HEK293 (cell line): ENCODE data around the gene MTTP.

Experiments used
- CTCF ChIA-PET: fragments of 350-600 bp; formaldehyde crosslinking; extraction: SDS; loops from one replicate; lab custom pipeline; 2021; ENCODE audit warnings: antibody characterized with exemption; lab: Yijun Ruan, JAX
- POLR2A ChIA-PET: fragments of 300-600 bp; formaldehyde crosslinking; extraction: SDS; loops from one replicate; lab custom pipeline; 2020; ENCODE audit warnings: antibody characterized with exemption, inconsistent platforms; lab: Yijun Ruan, JAX
- H3K27ac ChIP-seq: fragments of 200-500 bp; sonication (Bioruptor generic); 2 replicates; pipeline ENCODE4 v1.5.1; 2014; ENCODE audit warnings: low read depth, low read length, control low read depth, inconsistent platforms; ENCODE audit errors: extremely low read depth
- H3K36me3 ChIP-seq, 2 experiments: fragments of 200-500 bp in 1 of 2; sonication (Bioruptor generic) in 1 of 2; 1 replicate in 1 of 2; 2 replicates in 1 of 2; pipeline ENCODE4 v1.5.1; 2014 to 2017; ENCODE audit warnings: inconsistent platforms in 2 of 2, low read length in 2 of 2; ENCODE audit not compliant: control insufficient read depth in 2 of 2, insufficient read depth in 1 of 2
- H3K4me1 ChIP-seq: fragments of 200-500 bp; sonication (Bioruptor generic); 2 replicates; pipeline ENCODE4 v1.5.1; 2014; ENCODE audit warnings: mild to moderate bottlenecking, low read length, inconsistent platforms; ENCODE audit not compliant: control insufficient read depth, insufficient read depth
- H3K4me3 ChIP-seq: 2 replicates; pipeline ENCODE4 v1.5.1; 2011; ENCODE audit warnings: low read depth, mild to moderate bottlenecking, control low read depth, low read length, moderate library complexity
- H3K9me3 ChIP-seq: fragments of 200-500 bp; sonication (Bioruptor generic); 2 replicates; pipeline ENCODE4 v1.5.1; 2014; ENCODE audit warnings: low read depth, low read length, inconsistent platforms; ENCODE audit not compliant: control insufficient read depth, insufficient read depth
- IKZF3 ChIP-seq: fragments of 450-650 bp; IDR thresholded peaks from 2 replicates; pipeline ENCODE4 v1.5.0; 2018; ENCODE audit warnings: missing biosample characterization, mild to moderate bottlenecking, missing genetic modification characterization, moderate library complexity
- KLF1 ChIP-seq: fragments of 450-650 bp; formaldehyde crosslinking; IDR thresholded peaks from 2 replicates; pipeline ENCODE4 v1.5.1; 2016; ENCODE audit warnings: missing biosample characterization, missing genetic modification characterization
- PATZ1 ChIP-seq: fragments of 450-650 bp; formaldehyde crosslinking; IDR thresholded peaks from 2 replicates; pipeline ENCODE4 v1.5.1; 2016; ENCODE audit warnings: missing biosample characterization, missing genetic modification characterization
- PRDM1 ChIP-seq: fragments of 450-650 bp; formaldehyde crosslinking; IDR thresholded peaks from 2 replicates; pipeline ENCODE4; 2016; ENCODE audit warnings: missing biosample characterization, missing genetic modification characterization
- PRDM10 ChIP-seq: fragments of 450-650 bp; formaldehyde crosslinking; IDR thresholded peaks from 2 replicates; pipeline ENCODE4 v1.5.1; 2016; ENCODE audit warnings: missing biosample characterization, missing genetic modification characterization
- SP3 ChIP-seq: fragments of 450-650 bp; formaldehyde crosslinking; IDR thresholded peaks from 2 replicates; pipeline ENCODE4 v1.5.1; 2016; ENCODE audit warnings: missing biosample characterization, missing genetic modification characterization
- TRIM28 ChIP-seq: IDR thresholded peaks from 2 replicates; pipeline ENCODE4 v1.6.1; 2011; ENCODE audit warnings: low read length, control low read depth, borderline replicate concordance
- YY1 ChIP-seq: fragments of 450-650 bp; formaldehyde crosslinking; IDR thresholded peaks from 2 replicates; pipeline ENCODE4 v1.5.1; 2018; ENCODE audit warnings: missing biosample characterization, missing genetic modification characterization
- ZBTB11 ChIP-seq: fragments of 450-650 bp; formaldehyde crosslinking; conservative IDR thresholded peaks from 2 replicates; pipeline ENCODE4 v1.5.1; 2016; ENCODE audit warnings: low read depth, missing biosample characterization, missing genetic modification characterization
- ZBTB17 ChIP-seq: fragments of 450-650 bp; formaldehyde crosslinking; IDR thresholded peaks from 2 replicates; pipeline ENCODE4 v1.5.1; 2016; ENCODE audit warnings: missing biosample characterization, missing genetic modification characterization
- ZBTB26 ChIP-seq: fragments of 450-650 bp; formaldehyde crosslinking; optimal IDR thresholded peaks from 2 replicates; pipeline ENCODE3; 2016; ENCODE audit warnings: missing biosample characterization, mild to moderate bottlenecking, missing genetic modification characterization
- ZIC2 ChIP-seq: fragments of 450-650 bp; formaldehyde crosslinking; IDR thresholded peaks from 2 replicates; pipeline ENCODE4 v1.5.1; 2016; ENCODE audit warnings: missing biosample characterization, missing genetic modification characterization
- ZNF2 ChIP-seq: fragments of 450-650 bp; formaldehyde crosslinking; IDR thresholded peaks from 2 replicates; pipeline ENCODE4 v1.5.1; 2016; ENCODE audit warnings: missing biosample characterization, missing genetic modification characterization
- ZNF221 ChIP-seq: fragments of 450-650 bp; formaldehyde crosslinking; IDR thresholded peaks from 2 replicates; pipeline ENCODE4 v1.5.1; 2017; ENCODE audit warnings: missing biosample characterization, missing genetic modification characterization, borderline replicate concordance
- ZNF223 ChIP-seq: fragments of 450-650 bp; formaldehyde crosslinking; IDR thresholded peaks from 2 replicates; pipeline ENCODE4 v1.5.1; 2016; ENCODE audit warnings: missing biosample characterization, missing genetic modification characterization
- ZNF26 ChIP-seq: fragments of 450-650 bp; formaldehyde crosslinking; IDR thresholded peaks from 2 replicates; pipeline ENCODE4 v1.5.1; 2016; ENCODE audit warnings: missing biosample characterization, missing genetic modification characterization
- ZNF335 ChIP-seq: fragments of 450-650 bp; formaldehyde crosslinking; conservative IDR thresholded peaks from 2 replicates; pipeline ENCODE4 v1.5.1; 2016; ENCODE audit warnings: missing biosample characterization, missing genetic modification characterization
- ZNF561 ChIP-seq: fragments of 450-650 bp; IDR thresholded peaks from 2 replicates; pipeline ENCODE4 v1.5.1; 2018; ENCODE audit warnings: missing biosample characterization, missing genetic modification characterization, borderline replicate concordance
- ZNF580 ChIP-seq: fragments of 450-650 bp; formaldehyde crosslinking; IDR thresholded peaks from 2 replicates; pipeline ENCODE4 v1.5.1; 2016; ENCODE audit warnings: missing biosample characterization, missing genetic modification characterization
- ZNF610 ChIP-seq: fragments of 450-650 bp; formaldehyde crosslinking; IDR thresholded peaks from 2 replicates; pipeline ENCODE4 v1.5.1; 2016; ENCODE audit warnings: missing biosample characterization, missing genetic modification characterization, borderline replicate concordance
- ZNF837 ChIP-seq: fragments of 450-650 bp; formaldehyde crosslinking; IDR thresholded peaks from 2 replicates; pipeline ENCODE4 v1.5.1; 2016; ENCODE audit warnings: missing biosample characterization, missing genetic modification characterization
- ZNF843 ChIP-seq: fragments of 450-650 bp; formaldehyde crosslinking; IDR thresholded peaks from 2 replicates; pipeline ENCODE4 v1.5.1; 2016; ENCODE audit warnings: missing biosample characterization, missing genetic modification characterization

The MTTP gene

GRCh38 chr4:99563310-99564186, 11.1 kb upstream of the MTTP start, which contains the start of gene TRMT10A:
TSS of gene TRMT10A (minus strand) at chr4:99564039. CDS start at chr4:99559338, 4,701 bp downstream.
- Histone ChIP-seq H3K4me3 (peak within 1 kb of the TSS; percentile 75), H3K9me3 (no peaks in the 10 kb centered on the region), H3K4me1 (no peaks in the 10 kb centered on the region), H3K36me3 (peaks cover 0 to 3% of the 10 kb centered on the region in 2 experiments; a peak in 1 of 3 replicates), H3K27ac (peak within 1 kb of the TSS; percentile 70)
- ChIA-PET POLR2A (interaction anchor here (1.0 to 1.5 kb wide), 6 partner anchors 24 to 387 kb away, joined by 3 to 8 read pairs (median 4); partner anchors contain the start of genes DNAJB14 and H2AZ1), CTCF (interaction anchor here (0.6 to 2.1 kb wide), 6 partner anchors 52 to 248 kb away, joined by 3 to 6 read pairs (median 4); no protein-coding TSS in a partner anchor)
- no peak for TF ChIP-seq ZNF837
- peak; percentile 72 for TF ChIP-seq ZNF335 (tag by site-specific recombination)
- TF ChIP-seq ZIC2: peak; percentile 77
- TF ChIP-seq SP3: peak; percentile 66
- no peak for TF ChIP-seq ZNF221 (tag by site-specific recombination)
- peak; percentile 47; the same call in 1 of the 2 replicates for TF ChIP-seq ZNF2
- peak; percentile 65 for TF ChIP-seq ZBTB17 (tag by site-specific recombination)
- peak; percentile 78 for TF ChIP-seq PATZ1 (tag by site-specific recombination)
- TF ChIP-seq TRIM28: peak; percentile 62; the same call in 1 of the 2 replicates
- TF ChIP-seq PRDM10 (tag by site-specific recombination): 0 out of 2 replicates have a peak, but pooled peaks have one; percentile 33
- peak; percentile 44; the same call in 1 of the 2 replicates for TF ChIP-seq ZNF580 (tag by site-specific recombination)
- peak; percentile 25; the same call in 1 of the 2 replicates for TF ChIP-seq KLF1 (tag by site-specific recombination)
- TF ChIP-seq ZNF610 (tag by site-specific recombination): no peak
- peak; percentile 17; the same call in 1 of the 2 replicates for TF ChIP-seq YY1 (tag by site-specific recombination)
- peak; percentile 92 for TF ChIP-seq ZBTB11 (tag by site-specific recombination)
- 0 out of 2 replicates have a peak, but pooled peaks have one; percentile 40 for TF ChIP-seq IKZF3 (tag by site-specific recombination)
- TF ChIP-seq ZNF561: peak; percentile 50; the same call in 1 of the 2 replicates
- TF ChIP-seq ZNF26 (tag by site-specific recombination): no peak
- no peak for TF ChIP-seq ZNF843
- no peak for TF ChIP-seq ZNF223 (tag by site-specific recombination)
- TF ChIP-seq ZBTB26 (tag by site-specific recombination): peak; percentile 15
- TF ChIP-seq PRDM1 (tag by site-specific recombination): peak; percentile 36; the same call in 1 of the 2 replicates
